OCI-LY3 (cell line): ENCODE measurements around the gene ARID3C.
A peak's percentile ranks its signal among the peaks of the same experiment; 100 is the strongest.

Source experiments
- H2AFZ ChIP-seq: fragments of 200-600, 300-600 bp; shearing (Covaris generic); 2 replicates; pipeline ENCODE4 v1.6.0; 2014; ENCODE audit warnings: antibody characterized with exemption, low read depth, low read length
- H3K27ac ChIP-seq: fragments of 200-600, 300-600 bp; sonication (generic); 2 replicates; pipeline ENCODE4 v1.5.1; 2014; ENCODE audit warnings: mild to moderate bottlenecking, low read length, moderate library complexity, mixed read lengths
- H3K27me3 ChIP-seq: fragments of 200-600, 300-600 bp; sonication (generic); 2 replicates; pipeline ENCODE4 v1.6.1; 2014; ENCODE audit warnings: low read depth, low read length, mixed read lengths
- H3K36me3 ChIP-seq: fragments of 200-600, 300-600 bp; sonication (generic); replicated peaks from 2 replicates; pipeline ENCODE3; 2014; ENCODE audit warnings: low read depth, low read length, mixed read lengths
- H3K4me1 ChIP-seq: fragments of 300-600, 200-600 bp; sonication (generic); 2 replicates; pipeline ENCODE4 v1.6.1; 2014; ENCODE audit warnings: low read length, mixed read lengths
- H3K4me2 ChIP-seq: fragments of 200-600, 300-600 bp; sonication (generic); 2 replicates; pipeline ENCODE4 v1.6.1; 2014; ENCODE audit warnings: low read length, mixed read lengths
- H3K4me3 ChIP-seq: fragments of 300-600, 200-600 bp; sonication (generic); 2 replicates; pipeline ENCODE4 v1.5.1; 2014; ENCODE audit warnings: antibody characterized with exemption, mild to moderate bottlenecking, low read length, moderate library complexity
- H3K79me2 ChIP-seq: fragments of 300-600, 200-600 bp; shearing (Covaris generic); 2 replicates; pipeline ENCODE4 v1.6.1; 2014; ENCODE audit warnings: mild to moderate bottlenecking, low read length, mixed read lengths
- H3K9ac ChIP-seq: fragments of 300-600, 200-600 bp; shearing (Covaris generic); 2 replicates; pipeline ENCODE4 v1.6.0; 2014; ENCODE audit warnings: mild to moderate bottlenecking, low read length, moderate library complexity
- H3K9me3 ChIP-seq: fragments of 200-600, 300-600 bp; shearing (Covaris generic); 2 replicates; pipeline ENCODE4 v1.6.1; 2014; ENCODE audit warnings: low read length, mixed read lengths; ENCODE audit not compliant: insufficient read depth
- H4K20me1 ChIP-seq: fragments of 200-600, 300-600 bp; sonication (generic); 2 replicates; pipeline ENCODE4 v1.6.1; 2016; ENCODE audit warnings: low read length, mixed read lengths; ENCODE audit not compliant: insufficient read depth
- EZH2phosphoT487 ChIP-seq: fragments of 200-600 bp; shearing (Covaris generic); IDR thresholded peaks from 2 replicates; pipeline ENCODE4 v1.6.1; 2018; ENCODE audit warnings: antibody characterized with exemption, mixed run types, low read depth
- TF ChIP-seq, protein P1 (sequence below): fragments of 200-600, 300-600 bp; sonication (generic); IDR thresholded peaks from 2 replicates; pipeline ENCODE4 v1.5.1; 2014; ENCODE audit warnings: antibody characterized with exemption, low read length, low read depth

Gene ARID3C

GRCh38 chr9:34651876-34652601 lies 23.2 kb upstream of the ARID3C start, which contains the start of gene IL11RA:
Gene IL11RA, plus strand, starts transcription at chr9:34652185. Its CDS starts 3,033 bp downstream, at chr9:34655218.
- Histone ChIP-seq H3K27ac (no peak within 1 kb of the TSS), H3K27me3 (no peaks in the 10 kb centered on the region), H3K9ac (no peak within 1 kb of the TSS), H3K4me1 (peaks cover 8% of the 10 kb centered on the region), H3K9me3 (no peaks in the 10 kb centered on the region), H2AFZ (no peak within 1 kb of the TSS), H4K20me1 (peaks cover 3% of the 10 kb centered on the region; the same call in 1 of the 2 replicates), H3K36me3 (peaks cover 19% of the 10 kb centered on the region), H3K79me2 (peaks cover 9% of the 10 kb centered on the region), H3K4me3 (peak within 1 kb of the TSS; percentile 48), H3K4me2 (peak within 1 kb of the TSS; percentile 62)
- TF ChIP-seq, protein P1, sequence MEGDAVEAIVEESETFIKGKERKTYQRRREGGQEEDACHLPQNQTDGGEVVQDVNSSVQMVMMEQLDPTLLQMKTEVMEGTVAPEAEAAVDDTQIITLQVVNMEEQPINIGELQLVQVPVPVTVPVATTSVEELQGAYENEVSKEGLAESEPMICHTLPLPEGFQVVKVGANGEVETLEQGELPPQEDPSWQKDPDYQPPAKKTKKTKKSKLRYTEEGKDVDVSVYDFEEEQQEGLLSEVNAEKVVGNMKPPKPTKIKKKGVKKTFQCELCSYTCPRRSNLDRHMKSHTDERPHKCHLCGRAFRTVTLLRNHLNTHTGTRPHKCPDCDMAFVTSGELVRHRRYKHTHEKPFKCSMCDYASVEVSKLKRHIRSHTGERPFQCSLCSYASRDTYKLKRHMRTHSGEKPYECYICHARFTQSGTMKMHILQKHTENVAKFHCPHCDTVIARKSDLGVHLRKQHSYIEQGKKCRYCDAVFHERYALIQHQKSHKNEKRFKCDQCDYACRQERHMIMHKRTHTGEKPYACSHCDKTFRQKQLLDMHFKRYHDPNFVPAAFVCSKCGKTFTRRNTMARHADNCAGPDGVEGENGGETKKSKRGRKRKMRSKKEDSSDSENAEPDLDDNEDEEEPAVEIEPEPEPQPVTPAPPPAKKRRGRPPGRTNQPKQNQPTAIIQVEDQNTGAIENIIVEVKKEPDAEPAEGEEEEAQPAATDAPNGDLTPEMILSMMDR: no peak
- TF ChIP-seq EZH2phosphoT487: no peak

DNA sequence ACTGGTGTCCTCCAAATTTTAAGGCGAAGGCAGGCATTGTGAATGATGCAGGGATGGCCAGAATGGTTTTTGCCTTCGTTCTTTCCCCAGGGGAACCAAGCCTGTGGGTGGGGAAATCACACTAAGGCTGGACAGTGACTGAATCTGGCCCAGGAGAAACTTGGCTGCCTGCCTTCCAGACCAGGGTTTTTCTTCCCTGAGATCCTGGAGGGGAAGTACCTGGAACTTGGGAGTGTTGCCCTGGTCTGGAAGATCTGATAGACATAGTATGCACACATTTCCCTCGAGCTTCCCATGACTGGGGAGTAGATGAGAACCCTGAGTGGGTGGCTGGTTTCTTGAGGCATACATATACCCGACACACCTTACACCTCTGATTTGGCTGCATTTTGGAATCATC lies 22.5 kb upstream of the ARID3C start:
- no peaks in the 10 kb centered on the region for H3K9me3 ChIP-seq
- peaks cover 8% of the 10 kb centered on the region for H3K4me1 ChIP-seq
- H3K9ac ChIP-seq: no peak overlapping the region
- H4K20me1 ChIP-seq: peaks cover 3% of the 10 kb centered on the region; the same call in 1 of the 2 replicates
- H3K27ac ChIP-seq: no peak overlapping the region
- H2AFZ ChIP-seq: no peak overlapping the region
- no peak overlapping the region for H3K4me2 ChIP-seq
- peaks cover 19% of the 10 kb centered on the region for H3K36me3 ChIP-seq
- no peaks in the 10 kb centered on the region for H3K27me3 ChIP-seq
- peaks cover 13% of the 10 kb centered on the region for H3K79me2 ChIP-seq
- no peak for TF ChIP-seq EZH2phosphoT487
- TF ChIP-seq, protein P1: no peak
- no peak overlapping the region for H3K4me3 ChIP-seq

DNA sequence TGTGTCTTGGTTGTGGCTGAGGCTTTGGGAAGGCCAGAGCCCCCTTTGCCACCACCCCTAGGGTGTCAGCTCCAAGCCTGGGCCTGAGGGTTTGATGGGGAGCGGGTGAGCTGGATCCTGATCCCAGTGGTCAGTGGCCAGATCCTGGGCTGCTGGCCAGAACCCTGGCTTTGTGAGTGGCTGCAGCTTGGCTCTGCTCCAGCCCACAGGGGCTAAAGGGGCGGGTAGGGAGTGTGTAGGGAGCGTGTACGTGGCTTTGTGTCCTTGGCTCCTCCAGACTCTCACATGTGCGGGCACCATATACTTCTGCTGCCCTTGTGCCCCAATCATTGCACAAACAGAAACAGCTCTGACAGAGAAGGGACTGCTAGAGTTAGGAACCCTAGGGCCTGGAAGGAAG lies 21.9 kb upstream of the ARID3C start:
- Histone ChIP-seq H4K20me1 (peaks cover 3% of the 10 kb centered on the region; the same call in 1 of the 2 replicates), H3K4me1 (peaks cover 13% of the 10 kb centered on the region), H3K4me2 (no peak overlapping the region), H3K79me2 (peaks cover 13% of the 10 kb centered on the region), H3K9ac (no peak overlapping the region), H3K27me3 (no peaks in the 10 kb centered on the region), H3K9me3 (no peaks in the 10 kb centered on the region), H3K4me3 (no peak overlapping the region), H3K27ac (no peak overlapping the region), H3K36me3 (peaks cover 19% of the 10 kb centered on the region), H2AFZ (no peak overlapping the region)
- TF ChIP-seq EZH2phosphoT487: no peak
- TF ChIP-seq, protein P1: no peak

- no peak overlapping the region for H2AFZ ChIP-seq
- H3K4me1 ChIP-seq: peaks cover 13% of the 10 kb centered on the region
- H3K79me2 ChIP-seq: peaks cover 13% of the 10 kb centered on the region
- H3K27me3 ChIP-seq: no peaks in the 10 kb centered on the region
- H3K27ac ChIP-seq: no peak overlapping the region
- H3K9me3 ChIP-seq: no peaks in the 10 kb centered on the region
- peaks cover 19% of the 10 kb centered on the region for H3K36me3 ChIP-seq
- H3K4me2 ChIP-seq: no peak overlapping the region
- H3K9ac ChIP-seq: no peak overlapping the region
- H3K4me3 ChIP-seq: no peak overlapping the region
- TF ChIP-seq, protein P1: no peak
- no peak for TF ChIP-seq EZH2phosphoT487
- peaks cover 3% of the 10 kb centered on the region; the same call in 1 of the 2 replicates for H4K20me1 ChIP-seq
These were observed 19.8 kb upstream of the ARID3C start for GRCh38 chr9:34648673-34649072.
